ENCODE results near the gene CACNB4. TPM values are rescaled to one million over a fixed set of nuclear protein-coding genes. Genes with fewer than 3 reads are reported as not detected.

Gene CACNB4
- polyA plus RNA-seq, 2 of the 4 experiments (the other 2 are of a cell fraction): 0.25 to 0.53 TPM

DNA sequence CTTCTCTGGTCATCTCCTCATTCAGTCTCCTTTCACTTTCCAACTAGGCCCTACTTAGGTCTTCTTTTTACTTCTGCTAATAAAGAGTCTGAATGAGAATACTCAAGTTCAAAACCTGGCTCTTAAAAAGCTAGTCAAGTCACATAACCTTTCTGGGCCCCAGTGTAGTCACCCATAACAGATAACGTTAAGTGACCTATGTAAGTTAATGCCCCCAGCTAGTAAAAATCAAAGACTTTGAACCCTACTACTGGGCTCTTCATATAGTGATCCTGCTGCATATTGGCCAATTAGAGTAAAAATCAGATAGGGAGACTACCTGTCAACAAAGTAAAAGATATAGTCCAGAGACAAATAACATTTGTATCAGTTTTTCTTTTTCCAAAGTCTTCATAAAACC is 288.4 kb downstream of the CACNB4 start:
- no peak for ATAC-seq
- CTCF ChIA-PET: no interaction called here
- H3K4me2 ChIP-seq: no peak overlapping the region
- H3K4me1 ChIP-seq: no peaks in the 10 kb centered on the region
- DNase-seq (ENCODE audit: low read depth in 1 of 2, low spot score in 1 of 2): no peak
- H3K4me3 ChIP-seq: no peak overlapping the region
- H3K9me3 ChIP-seq: 0 out of 3 replicates have a peak, but pooled peaks cover 3% of the 10 kb centered on the region
- H3K27ac ChIP-seq: no peak overlapping the region
- POLR2A ChIA-PET: no interaction called here
- FAIRE-seq: no peak
- 100% methylated on average over 1 of the region's 1 CpG for WGBS (ENCODE audit: missing lambda C conversion rate)
- TF ChIP-seq HDAC2 (IDR thresholded peaks at IDR 0.05): no peak
- TF ChIP-seq EHF (CRISPR knock-in tag; IDR thresholded peaks at IDR 0.05): no peak
- TF ChIP-seq RNF2 (IDR thresholded peaks at IDR 0.05; ENCODE audit: borderline replicate concordance, low read depth): no peak
- TF ChIP-seq MYC (IDR thresholded peaks at IDR 0.05; ENCODE audit: borderline replicate concordance, low read length): no peak
- no peak for TF ChIP-seq MAX (IDR thresholded peaks at IDR 0.05)

- H3K4me2 ChIP-seq: no peak overlapping the region
- POLR2A ChIA-PET: no interaction called here
- CTCF ChIA-PET: no interaction called here
- H3K4me3 ChIP-seq: no peak overlapping the region
- H3K9me3 ChIP-seq: 0 out of 3 replicates have a peak, but pooled peaks cover 3% of the 10 kb centered on the region
- WGBS (ENCODE audit: missing lambda C conversion rate): 72% methylated on average over 1 of the region's 1 CpG
- TF ChIP-seq NR3C1 (IDR thresholded peaks at IDR 0.05) (no peak), HOXB13 (CRISPR knock-in tag; IDR thresholded peaks at IDR 0.05; ENCODE audit: low read depth) (no peak), RCOR1 (IDR thresholded peaks at IDR 0.05; ENCODE audit: low read depth, low read length) (no peak), HDAC2 (IDR thresholded peaks at IDR 0.05) (no peak), CBX2 (IDR thresholded peaks at IDR 0.05; ENCODE audit: borderline replicate concordance, low read depth) (no peak), PHF8 (IDR thresholded peaks at IDR 0.05; ENCODE audit: borderline replicate concordance, low read depth) (no peak), HEYL (CRISPR knock-in tag; IDR thresholded peaks at IDR 0.05) (no peak)
- TF ChIP-seq, protein P1, sequence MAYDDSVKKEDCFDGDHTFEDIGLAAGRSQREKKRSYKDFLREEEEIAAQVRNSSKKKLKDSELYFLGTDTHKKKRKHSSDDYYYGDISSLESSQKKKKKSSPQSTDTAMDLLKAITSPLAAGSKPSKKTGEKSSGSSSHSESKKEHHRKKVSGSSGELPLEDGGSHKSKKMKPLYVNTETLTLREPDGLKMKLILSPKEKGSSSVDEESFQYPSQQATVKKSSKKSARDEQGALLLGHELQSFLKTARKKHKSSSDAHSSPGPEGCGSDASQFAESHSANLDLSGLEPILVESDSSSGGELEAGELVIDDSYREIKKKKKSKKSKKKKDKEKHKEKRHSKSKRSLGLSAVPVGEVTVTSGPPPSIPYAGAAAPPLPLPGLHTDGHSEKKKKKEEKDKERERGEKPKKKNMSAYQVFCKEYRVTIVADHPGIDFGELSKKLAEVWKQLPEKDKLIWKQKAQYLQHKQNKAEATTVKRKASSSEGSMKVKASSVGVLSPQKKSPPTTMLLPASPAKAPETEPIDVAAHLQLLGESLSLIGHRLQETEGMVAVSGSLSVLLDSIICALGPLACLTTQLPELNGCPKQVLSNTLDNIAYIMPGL (CRISPR knock-in tag; IDR thresholded peaks at IDR 0.05; ENCODE audit: borderline replicate concordance): no peak
- TF ChIP-seq, protein P2, sequence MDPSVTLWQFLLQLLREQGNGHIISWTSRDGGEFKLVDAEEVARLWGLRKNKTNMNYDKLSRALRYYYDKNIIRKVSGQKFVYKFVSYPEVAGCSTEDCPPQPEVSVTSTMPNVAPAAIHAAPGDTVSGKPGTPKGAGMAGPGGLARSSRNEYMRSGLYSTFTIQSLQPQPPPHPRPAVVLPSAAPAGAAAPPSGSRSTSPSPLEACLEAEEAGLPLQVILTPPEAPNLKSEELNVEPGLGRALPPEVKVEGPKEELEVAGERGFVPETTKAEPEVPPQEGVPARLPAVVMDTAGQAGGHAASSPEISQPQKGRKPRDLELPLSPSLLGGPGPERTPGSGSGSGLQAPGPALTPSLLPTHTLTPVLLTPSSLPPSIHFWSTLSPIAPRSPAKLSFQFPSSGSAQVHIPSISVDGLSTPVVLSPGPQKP (IDR thresholded peaks at IDR 0.05; ENCODE audit: low read depth, low read length): no peak
- no peak overlapping the region for H3K27ac ChIP-seq
- ATAC-seq: no peak
- no peak for FAIRE-seq
- H3K4me1 ChIP-seq: no peaks in the 10 kb centered on the region
- DNase-seq (ENCODE audit: low read depth in 1 of 2, low spot score in 1 of 2): no peak
Measured at GRCh38 chr2:151809073-151809383, 289.8 kb downstream of the CACNB4 start.

- DNase-seq (ENCODE audit: low read depth in 1 of 2, low spot score in 1 of 2) (peak; percentile 23 to 27), ATAC-seq (peak in 1 of 2 experiments; percentile 64; a peak in 2 of 6 replicates), FAIRE-seq (no peak)
- no peak overlapping the region for H3K27ac ChIP-seq
- WGBS (ENCODE audit: missing lambda C conversion rate): 80% methylated on average over 5 of the region's 5 CpGs
- POLR2A ChIA-PET: interaction anchor here (0.5 kb wide), 1 partner anchor 19 kb away, joined by 3 read pairs; the partner anchor contains the start of gene ARL5A
- TF ChIP-seq CTCF (IDR thresholded peaks at IDR 0.05): peak; percentile 61
- TF ChIP-seq RAD21 (conservative IDR thresholded peaks at IDR 0.05 in 1 of 2, IDR thresholded peaks at IDR 0.05 in 1 of 2): peak; percentile 36 to 45; a peak in 4 of 5 replicates
- no peak for TF ChIP-seq JUNB (IDR thresholded peaks at IDR 0.05)
- peak; percentile 49; the same call in 1 of the 3 replicates for TF ChIP-seq SMC3 (IDR thresholded peaks at IDR 0.05)
- CTCF ChIA-PET: interaction anchor here (1.0 kb wide), 2 partner anchors 8 to 9 kb away, joined by 3 to 4 read pairs; no protein-coding TSS in a partner anchor
- H3K9me3 ChIP-seq: 0 out of 3 replicates have a peak, but pooled peaks cover 3% of the 10 kb centered on the region
- H3K4me1 ChIP-seq: no peaks in the 10 kb centered on the region
- H3K4me2 ChIP-seq: no peak overlapping the region
- no peak overlapping the region for H3K4me3 ChIP-seq
Measured at GRCh38 chr2:151808258-151809072, 290.4 kb downstream of the CACNB4 start.
